Fibroblast of lung (primary cell): ENCODE results near the gene GNLY. TPM values are rescaled to one million over a fixed set of nuclear protein-coding genes. Genes with fewer than 3 reads are reported as not detected.

Experiments
- DNase-seq, 2 donors: peaks; one replicate each; pipeline versions ENCODE4 v3.0.0 to v3.0.0-alpha.2; 2010; ENCODE audit warnings: low read depth in 2 of 2
- H2AFZ ChIP-seq: 2 replicates; pipeline ENCODE4 v1.5.1; 2012; ENCODE audit warnings: low read length, control low read depth, inconsistent platforms
- H3K27ac ChIP-seq: 2 replicates; pipeline ENCODE4 v1.5.1; 2011; ENCODE audit warnings: low read length, control low read depth; ENCODE audit not compliant: insufficient read depth
- H3K27me3 ChIP-seq: 2 replicates; pipeline ENCODE4 v1.5.1; 2011; ENCODE audit warnings: mild to moderate bottlenecking, low read length; ENCODE audit not compliant: control insufficient read depth, insufficient read depth
- H3K36me3 ChIP-seq: 2 replicates; pipeline ENCODE4 v1.5.1; 2011; ENCODE audit warnings: low read length; ENCODE audit not compliant: control insufficient read depth, insufficient read depth
- H3K4me1 ChIP-seq: 2 replicates; pipeline ENCODE4 v1.5.1; 2011; ENCODE audit warnings: low read length; ENCODE audit not compliant: control insufficient read depth, insufficient read depth; ENCODE audit errors: extremely low read depth
- H3K4me2 ChIP-seq: 2 replicates; pipeline ENCODE4 v1.5.1; 2011; ENCODE audit warnings: low read length, control low read depth; ENCODE audit not compliant: insufficient read depth; ENCODE audit errors: extremely low read depth
- H3K4me3 ChIP-seq, 4 experiments: fragments of 200-600 bp in 1 of 4; sonication (generic) in 1 of 4; replicated peaks in 1 of 4; 2 replicates each; pipeline ENCODE4 v1.5.1; 2011 to 2016; ENCODE audit warnings: low read length in 4 of 4, low read depth in 3 of 4, mild to moderate bottlenecking in 3 of 4, control low read depth in 2 of 4, inconsistent platforms in 1 of 4, mixed read lengths in 1 of 4; ENCODE audit not compliant: insufficient read depth in 1 of 4; ENCODE audit errors: control extremely low read depth in 1 of 4
- H3K79me2 ChIP-seq: 2 replicates; pipeline ENCODE4 v1.5.1; 2012; ENCODE audit warnings: mild to moderate bottlenecking, low read length, inconsistent platforms; ENCODE audit not compliant: control insufficient read depth, insufficient read depth
- H3K9ac ChIP-seq: 2 replicates; pipeline ENCODE4 v1.5.1; 2011; ENCODE audit warnings: mild to moderate bottlenecking, low read length, control low read depth; ENCODE audit not compliant: insufficient read depth
- H3K9me3 ChIP-seq: 2 replicates; pipeline ENCODE4 v1.5.1; 2012; ENCODE audit warnings: low read depth, low read length; ENCODE audit not compliant: control insufficient read depth, insufficient read depth
- H4K20me1 ChIP-seq: 2 replicates; pipeline ENCODE4 v1.5.1; 2011; ENCODE audit warnings: low read length; ENCODE audit not compliant: control insufficient read depth, insufficient read depth; ENCODE audit errors: extremely low read depth
- EZH2 ChIP-seq: IDR thresholded peaks from 2 replicates; pipeline ENCODE4 v1.5.1; 2012; ENCODE audit warnings: low read length, control low read depth, mild to moderate bottlenecking; ENCODE audit errors: missing control alignments
- polyA plus RNA-seq, 2 donors: library from polyadenylated mRNA; depleted of rRNA in 1 of 2; stranded (reverse) in 1 of 2; unstranded in 1 of 2; fragments of >200 nt; gene quantifications; 2 replicates each; pipeline ENCODE4 v1.2.1, GENCODE V29; 2011 to 2012; ENCODE audit warnings: missing spikeins in 1 of 2
- total RNA-seq: library from RNA; depleted of rRNA; stranded (reverse); fragments of >200 nt; gene quantifications from 2 replicates; pipeline ENCODE4 v1.2.1, GENCODE V29; 2014
- TF ChIP-seq, protein P1 (sequence below), 2 donors: IDR thresholded peaks in 1 of 2; conservative IDR thresholded peaks in 1 of 2; 1 replicate in 1 of 2; 2 replicates in 1 of 2; pipeline ENCODE4 v1.5.1; 2011 to 2012; ENCODE audit warnings: low read length in 2 of 2, control low read depth in 1 of 2, inconsistent platforms in 1 of 2, low read depth in 1 of 2, mild to moderate bottlenecking in 1 of 2

The GNLY gene
- total and polyA plus RNA-seq, 2 donors (not counting 1 experiment from before 2014, with no cell fraction given): under 0.01 TPM; not detected in 1

DNA sequence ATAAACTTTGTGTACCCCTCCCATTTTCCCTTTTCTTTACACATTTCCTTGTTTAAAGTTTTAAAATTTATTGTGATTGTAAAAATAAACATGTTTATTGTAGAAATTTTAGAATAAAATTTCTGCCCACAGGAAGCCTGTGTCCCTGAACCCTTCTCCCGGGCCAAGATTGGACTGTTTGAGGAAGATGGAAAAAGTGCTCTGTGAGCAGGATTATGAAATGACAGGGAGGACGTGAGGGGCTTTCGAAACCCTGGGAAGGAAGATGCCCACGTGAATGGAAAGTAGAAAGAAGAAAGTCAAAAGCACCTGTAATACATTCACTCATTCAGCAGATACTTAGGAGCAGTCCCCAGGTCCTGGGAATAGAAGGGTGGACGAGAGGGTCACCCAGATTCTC lies 34.2 kb downstream of the GNLY start:
- Histone ChIP-seq H2AFZ (no peak overlapping the region), H3K36me3 (no peaks in the 10 kb centered on the region), H3K4me3 (no peak overlapping the region), H3K9me3 (no peaks in the 10 kb centered on the region), H3K9ac (no peak overlapping the region), H3K27ac (no peak overlapping the region), H3K4me2 (no peak overlapping the region), H3K79me2 (no peaks in the 10 kb centered on the region), H3K4me1 (no peaks in the 10 kb centered on the region), H4K20me1 (no peaks in the 10 kb centered on the region), H3K27me3 (no peaks in the 10 kb centered on the region)
- TF ChIP-seq, protein P1, sequence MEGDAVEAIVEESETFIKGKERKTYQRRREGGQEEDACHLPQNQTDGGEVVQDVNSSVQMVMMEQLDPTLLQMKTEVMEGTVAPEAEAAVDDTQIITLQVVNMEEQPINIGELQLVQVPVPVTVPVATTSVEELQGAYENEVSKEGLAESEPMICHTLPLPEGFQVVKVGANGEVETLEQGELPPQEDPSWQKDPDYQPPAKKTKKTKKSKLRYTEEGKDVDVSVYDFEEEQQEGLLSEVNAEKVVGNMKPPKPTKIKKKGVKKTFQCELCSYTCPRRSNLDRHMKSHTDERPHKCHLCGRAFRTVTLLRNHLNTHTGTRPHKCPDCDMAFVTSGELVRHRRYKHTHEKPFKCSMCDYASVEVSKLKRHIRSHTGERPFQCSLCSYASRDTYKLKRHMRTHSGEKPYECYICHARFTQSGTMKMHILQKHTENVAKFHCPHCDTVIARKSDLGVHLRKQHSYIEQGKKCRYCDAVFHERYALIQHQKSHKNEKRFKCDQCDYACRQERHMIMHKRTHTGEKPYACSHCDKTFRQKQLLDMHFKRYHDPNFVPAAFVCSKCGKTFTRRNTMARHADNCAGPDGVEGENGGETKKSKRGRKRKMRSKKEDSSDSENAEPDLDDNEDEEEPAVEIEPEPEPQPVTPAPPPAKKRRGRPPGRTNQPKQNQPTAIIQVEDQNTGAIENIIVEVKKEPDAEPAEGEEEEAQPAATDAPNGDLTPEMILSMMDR (conservative IDR thresholded peaks at IDR 0.05 in 1 of 2, IDR thresholded peaks at IDR 0.05 in 1 of 2; ENCODE audit: low read depth in 1 of 2, low read length in 2 of 2): no peak
- TF ChIP-seq EZH2: no peak
- DNase-seq: no peak

DNA sequence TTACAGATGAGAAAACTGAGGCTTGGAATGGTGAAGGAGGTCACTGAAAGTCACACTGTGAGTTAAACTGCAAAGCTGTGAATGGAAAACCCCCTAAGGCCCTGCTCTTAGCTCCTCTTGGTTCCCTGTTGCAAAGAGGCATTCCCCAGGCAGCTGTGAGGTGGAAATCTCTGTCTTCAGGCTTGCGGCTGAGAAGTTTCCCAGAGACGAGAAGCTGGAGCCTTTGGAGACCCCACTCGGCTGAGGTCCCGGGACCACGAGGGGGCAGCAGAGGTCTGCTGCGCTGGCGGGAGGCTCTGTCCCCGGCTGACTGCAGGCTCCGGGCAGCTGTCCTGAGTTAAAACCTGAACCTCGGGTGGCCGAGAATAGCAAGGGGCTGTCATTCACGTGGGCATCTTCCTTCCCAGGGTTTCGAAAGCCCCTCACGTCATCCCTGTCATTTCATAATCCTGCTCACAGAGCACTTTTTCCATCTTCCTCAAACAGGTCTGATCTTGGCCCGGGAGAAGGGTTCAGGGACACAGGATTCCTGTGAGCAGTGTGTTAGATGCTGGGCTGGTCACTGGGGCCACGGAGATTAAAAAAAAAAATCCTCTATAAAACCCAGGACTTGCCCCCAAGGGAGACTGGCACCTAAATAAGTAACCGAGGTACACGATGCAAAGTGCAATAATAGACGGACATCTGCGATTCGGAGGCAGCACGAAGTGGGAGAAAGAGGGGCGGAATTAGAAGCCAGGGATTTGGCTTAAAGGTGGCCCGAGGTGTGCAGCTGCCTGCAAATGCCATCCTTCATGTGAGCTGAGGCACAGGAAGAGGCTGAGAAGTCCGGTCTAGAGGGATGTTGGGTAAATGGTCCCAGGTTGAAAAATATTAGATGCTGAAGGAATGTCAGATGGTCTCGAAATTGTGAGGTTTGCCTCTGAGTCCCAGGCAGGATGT lies 35.0 kb downstream of the GNLY start:
- H2AFZ ChIP-seq: no peak overlapping the region
- no peak overlapping the region for H3K9ac ChIP-seq
- H3K4me1 ChIP-seq: no peaks in the 10 kb centered on the region
- H3K9me3 ChIP-seq: no peaks in the 10 kb centered on the region
- H3K4me2 ChIP-seq: no peak overlapping the region
- H3K36me3 ChIP-seq: no peaks in the 10 kb centered on the region
- no peaks in the 10 kb centered on the region for H3K79me2 ChIP-seq
- DNase-seq: peak; percentile 58 to 82
- TF ChIP-seq, protein P1 (conservative IDR thresholded peaks at IDR 0.05 in 1 of 2, IDR thresholded peaks at IDR 0.05 in 1 of 2; ENCODE audit: low read depth in 1 of 2, low read length in 2 of 2): peak; percentile 94 to 96
- TF ChIP-seq EZH2: no peak
- no peaks in the 10 kb centered on the region for H4K20me1 ChIP-seq
- H3K27me3 ChIP-seq: no peaks in the 10 kb centered on the region
- no peak overlapping the region for H3K4me3 ChIP-seq
- H3K27ac ChIP-seq: no peak overlapping the region

DNA sequence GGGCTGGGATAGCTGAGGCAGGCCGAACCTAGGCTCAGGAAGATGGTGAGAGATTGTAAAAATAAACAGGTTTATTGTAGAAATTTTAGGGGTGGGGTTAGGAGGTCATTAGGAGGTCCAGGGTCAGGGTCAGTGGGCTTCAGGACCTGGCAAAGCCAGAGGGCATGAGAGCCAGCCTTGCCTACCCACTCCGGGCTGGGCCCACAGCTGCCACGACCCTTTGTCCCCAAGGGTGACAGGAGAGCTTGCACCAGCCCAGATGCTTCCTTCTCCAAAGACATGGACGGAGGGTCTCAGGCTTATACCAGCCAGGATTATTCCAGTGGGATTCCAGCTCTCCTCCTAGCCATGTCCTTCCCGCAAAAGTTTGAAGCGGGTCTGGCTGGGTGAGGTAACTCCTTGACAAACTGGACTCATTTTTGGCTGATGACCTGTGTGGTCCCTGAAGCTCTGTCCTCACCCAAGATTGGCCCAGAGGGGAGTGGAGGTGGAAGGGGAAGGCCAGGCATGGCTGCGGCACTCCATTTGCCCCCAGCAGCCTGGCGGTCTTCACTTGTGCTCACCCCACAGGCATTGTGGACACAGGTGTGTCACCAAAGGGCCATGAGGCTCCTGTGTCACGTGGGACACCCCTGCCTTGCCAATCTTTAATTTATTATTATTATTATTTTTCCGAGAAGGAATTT lies 35.8 kb downstream of the GNLY start:
- no peak overlapping the region for H3K4me3 ChIP-seq
- no peak for TF ChIP-seq EZH2
- TF ChIP-seq, protein P1 (conservative IDR thresholded peaks at IDR 0.05 in 1 of 2, IDR thresholded peaks at IDR 0.05 in 1 of 2; ENCODE audit: low read depth in 1 of 2, low read length in 2 of 2): no peak
- no peaks in the 10 kb centered on the region for H4K20me1 ChIP-seq

More for the DNA sequence above, 35.8 kb downstream of the GNLY start:
- Histone ChIP-seq H3K4me1 (no peaks in the 10 kb centered on the region), H2AFZ (no peak overlapping the region), H3K79me2 (no peaks in the 10 kb centered on the region), H3K36me3 (no peaks in the 10 kb centered on the region), H3K27me3 (no peaks in the 10 kb centered on the region), H3K4me2 (no peak overlapping the region), H3K9ac (no peak overlapping the region), H3K27ac (no peak overlapping the region), H3K9me3 (no peaks in the 10 kb centered on the region)
- no peak for DNase-seq
